UCSD-AML1 (cell line): ENCODE data around the gene OR10H2.
"Not testable (repeated sequence)": the region's sequence is repeated elsewhere in the genome, so short reads cannot be mapped to it uniquely, and the experiment has no call there.

Source experiments
- DNase-seq: peaks from one replicate; lab custom pipeline; 2025; ENCODE audit not compliant: unreplicated experiment; lab: John Stamatoyannopoulos, UW

OR10H2 gene

DNA sequence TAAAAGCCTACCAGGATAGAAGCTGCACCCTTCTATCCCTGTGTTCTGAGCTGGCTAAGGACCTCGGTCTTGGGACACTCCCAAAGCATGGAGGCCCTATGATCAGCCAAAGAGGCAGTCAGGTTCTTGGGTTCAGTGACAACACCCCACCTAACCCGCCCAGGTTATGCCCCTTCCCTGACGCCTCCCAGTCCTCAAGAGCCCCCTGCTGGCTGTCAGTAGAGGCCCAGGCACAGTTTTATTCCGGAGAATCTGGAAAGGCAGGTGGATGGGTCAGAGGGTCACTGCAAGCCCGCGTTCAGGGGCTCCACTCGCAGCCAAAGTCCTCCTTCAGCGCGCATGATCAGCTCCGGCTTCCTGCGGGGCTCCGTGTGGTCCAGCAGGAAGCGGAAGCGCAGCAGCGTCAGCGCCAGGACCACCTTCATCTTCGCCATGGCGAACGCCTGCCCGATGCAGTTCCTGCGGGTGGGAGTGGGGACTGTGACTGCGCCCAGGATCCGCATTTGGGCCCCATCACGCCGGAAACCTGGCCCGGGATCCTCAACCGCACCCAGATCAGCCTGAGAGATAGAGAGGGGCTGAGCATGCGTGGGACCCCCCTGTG lies 32.2 kb downstream of the OR10H2 start:
- DNase-seq = no peak

DNA sequence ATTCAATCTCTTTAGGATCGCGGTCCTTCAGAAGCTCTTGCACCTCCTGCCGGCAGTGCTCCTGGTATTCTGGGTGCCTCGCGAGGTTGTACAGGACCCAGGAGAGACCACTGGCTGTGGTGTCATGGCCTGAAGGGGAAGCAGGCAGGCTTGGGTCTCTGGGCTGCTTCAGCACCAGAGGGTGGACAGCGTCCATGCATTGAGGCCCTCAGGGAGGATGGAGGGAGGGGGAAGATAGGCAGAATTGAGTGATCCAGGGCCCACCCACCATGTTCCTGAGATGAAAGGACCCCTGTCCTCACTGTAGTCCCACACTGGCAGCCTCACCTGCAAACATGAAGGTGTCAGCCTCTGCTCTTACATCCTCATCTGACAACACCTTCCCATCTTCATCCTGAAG lies 41.8 kb downstream of the OR10H2 start:
- no peak for DNase-seq

DNA sequence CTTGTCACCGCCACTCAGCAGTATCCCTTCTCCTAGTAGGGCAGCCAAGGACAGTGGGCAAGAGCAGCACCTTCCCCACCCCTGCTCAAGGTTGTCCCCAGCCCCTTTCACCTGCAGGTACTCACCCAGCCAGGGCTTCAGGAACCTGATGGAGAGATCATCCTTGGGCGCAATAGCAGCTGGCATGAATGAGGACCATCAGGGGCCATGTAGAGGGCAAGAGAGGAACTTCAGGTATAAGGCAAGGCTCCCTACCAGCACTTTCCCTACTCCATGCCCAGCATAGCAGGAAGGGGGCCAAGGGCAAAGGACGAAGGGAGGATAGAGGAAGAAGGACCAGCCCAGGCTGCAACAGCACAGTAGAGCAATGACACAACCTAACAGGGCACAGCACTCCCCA lies 46.3 kb downstream of the OR10H2 start:
- not testable (repeated sequence) for DNase-seq

DNA sequence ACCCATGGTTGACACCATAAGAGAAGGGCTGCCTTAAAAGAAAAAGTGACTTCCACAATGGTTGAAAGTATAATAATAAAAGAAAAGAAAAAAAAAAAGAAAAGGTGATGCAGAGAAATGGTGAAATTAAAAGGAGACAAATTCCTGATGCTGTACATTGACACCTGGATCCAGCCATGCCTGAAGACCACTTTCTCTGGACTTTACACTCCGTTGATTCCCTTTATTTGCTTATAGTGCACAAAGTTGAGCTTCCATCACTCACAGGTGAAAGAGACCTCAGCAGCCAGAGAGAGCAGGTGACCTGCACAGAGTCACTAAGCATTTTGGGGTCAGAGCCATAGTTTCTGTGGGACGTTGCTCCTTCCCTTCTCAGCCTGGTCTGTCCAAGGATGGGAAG lies 47.4 kb downstream of the OR10H2 start:
- DNase-seq = no peak

DNA sequence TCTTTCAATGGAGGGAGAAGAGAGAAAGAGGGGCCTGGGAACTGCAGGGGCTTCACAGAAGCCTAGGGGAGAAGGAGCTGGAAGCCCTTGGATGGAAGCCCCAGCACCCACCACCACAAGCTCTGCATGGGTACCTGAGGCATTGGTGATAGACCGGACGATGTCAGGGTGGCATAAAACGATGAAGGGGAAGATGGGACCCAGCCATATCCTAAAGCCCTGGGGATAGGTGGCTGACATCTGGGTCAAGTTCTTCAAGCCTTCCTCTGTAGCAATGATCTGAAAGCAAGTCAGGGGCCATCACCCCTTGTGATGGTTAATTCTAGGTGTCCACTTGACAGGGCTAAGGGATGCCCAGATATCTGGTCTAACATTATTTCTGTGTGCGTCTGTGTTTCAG lies 48.4 kb downstream of the OR10H2 start:
- no peak for DNase-seq

DNA sequence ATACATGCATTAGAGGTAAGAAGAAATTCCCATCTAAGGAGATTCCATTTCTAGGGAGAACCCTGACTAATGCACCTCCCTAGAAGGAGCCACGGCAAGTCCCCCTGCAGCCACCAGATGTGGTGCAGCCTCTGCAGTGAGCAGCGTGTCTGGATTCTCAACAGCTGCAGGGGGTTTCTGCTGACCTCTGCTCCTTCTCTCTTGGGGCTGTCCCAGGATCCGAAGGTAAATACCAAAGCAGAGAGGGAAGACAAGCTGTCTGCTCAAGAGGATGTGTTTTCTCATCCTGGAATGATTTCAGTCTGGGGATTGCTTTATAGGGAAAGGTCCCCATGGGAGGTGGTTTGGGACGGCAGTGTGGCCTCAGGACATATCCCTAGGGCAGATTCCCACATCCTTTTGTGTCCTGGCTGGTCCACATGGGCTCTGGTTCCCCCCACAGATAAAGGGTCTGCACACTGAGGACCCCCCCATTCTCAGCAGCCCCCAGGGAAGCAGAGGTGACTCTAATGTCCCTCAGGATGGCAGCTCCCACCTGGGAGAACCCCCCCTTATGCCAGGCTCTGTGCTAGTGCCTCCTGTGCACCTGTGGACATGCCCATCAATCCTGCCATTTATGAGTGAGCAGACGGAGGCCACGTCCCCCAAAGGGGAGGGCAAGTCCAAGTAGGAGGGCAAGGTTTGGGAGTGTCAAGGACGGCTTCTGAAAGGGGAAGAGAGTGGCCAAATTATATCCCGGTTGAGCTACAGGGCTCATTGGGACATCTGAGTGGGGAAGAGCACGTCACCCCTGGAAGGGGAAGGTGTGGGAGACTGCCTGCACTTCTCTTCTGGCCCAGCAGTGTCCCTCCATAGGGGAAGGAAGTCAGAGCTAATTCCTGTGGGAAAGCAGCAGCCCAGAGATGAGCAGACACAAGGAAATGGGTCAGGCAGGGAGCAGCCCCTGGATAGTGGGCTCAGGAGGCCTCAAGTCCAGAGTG lies 49.5 kb downstream of the OR10H2 start:
- DNase-seq = no peak
